ENCODE results near the gene NUTF2.
A peak's percentile ranks its signal among the peaks of the same experiment; 100 is the strongest.
"Not testable (repeated sequence)": the region's sequence is repeated elsewhere in the genome, so short reads cannot be mapped to it uniquely, and the experiment has no call there.

Gene NUTF2

GRCh38 chr16:67846320-67847063 is at the start of gene NUTF2:
TSS of gene NUTF2 (plus strand) at chr16:67846933. CDS start at chr16:67865131, 18,198 bp downstream.
- DNase-seq (ENCODE audit: low spot score) = peak; percentile 93

DNA sequence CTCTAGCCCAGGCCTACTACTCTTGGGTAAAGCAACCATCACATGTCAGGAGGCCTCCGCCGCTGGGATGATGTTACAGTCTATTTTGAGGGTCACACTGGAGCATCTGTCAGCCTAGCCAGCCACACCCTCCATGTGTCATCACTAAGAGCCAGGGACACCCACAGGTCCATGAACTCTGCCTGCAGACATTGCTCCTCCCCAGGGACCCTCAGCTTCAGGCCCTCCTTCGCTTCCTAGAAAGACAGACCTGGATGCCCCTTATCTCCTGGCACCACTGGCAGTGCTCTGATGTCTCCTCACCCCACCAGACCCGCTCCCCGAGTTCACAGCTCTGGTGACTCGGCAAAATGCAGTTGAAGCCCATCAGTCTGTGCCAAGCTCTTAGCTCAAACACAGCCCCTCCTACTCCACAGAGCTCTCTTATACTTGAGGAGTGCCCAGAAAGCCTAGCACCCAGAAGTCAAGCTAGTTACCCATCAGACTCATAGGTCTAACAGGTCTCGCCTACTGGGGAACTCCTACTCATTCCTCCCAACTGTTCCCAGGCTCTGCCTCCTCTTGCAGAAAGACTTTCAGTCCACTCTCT is 46.3 kb upstream of the NUTF2 start:
- DNase-seq (ENCODE audit: low spot score) = peak; percentile 54

GRCh38 chr16:67801241-67801640 is 45.5 kb upstream of the NUTF2 start:
- no peak for DNase-seq (ENCODE audit: low spot score)

DNA sequence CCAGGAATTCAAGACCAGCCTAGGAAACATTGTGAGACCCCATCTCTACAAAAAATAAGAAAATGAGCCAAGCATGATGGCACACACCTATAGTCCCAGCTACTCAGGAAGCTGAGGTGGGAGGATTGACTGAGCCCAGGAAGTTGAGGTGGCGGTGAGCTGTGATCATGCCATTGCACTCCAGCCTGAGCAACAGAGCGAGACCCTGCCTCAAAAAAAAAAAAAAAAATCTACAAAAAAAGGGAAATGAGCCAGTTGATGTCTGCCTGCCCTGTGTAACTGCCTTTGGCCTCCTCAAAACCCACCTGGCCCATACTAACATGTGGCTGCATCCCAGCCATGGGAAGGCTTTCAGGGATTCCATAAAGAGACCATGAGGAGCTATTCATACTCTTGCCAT is 44.9 kb upstream of the NUTF2 start:
- no peak for DNase-seq (ENCODE audit: low spot score)

- no peak for DNase-seq (ENCODE audit: low spot score)
Observed at GRCh38 chr16:67803894-67804293, 42.8 kb upstream of the NUTF2 start.

DNA sequence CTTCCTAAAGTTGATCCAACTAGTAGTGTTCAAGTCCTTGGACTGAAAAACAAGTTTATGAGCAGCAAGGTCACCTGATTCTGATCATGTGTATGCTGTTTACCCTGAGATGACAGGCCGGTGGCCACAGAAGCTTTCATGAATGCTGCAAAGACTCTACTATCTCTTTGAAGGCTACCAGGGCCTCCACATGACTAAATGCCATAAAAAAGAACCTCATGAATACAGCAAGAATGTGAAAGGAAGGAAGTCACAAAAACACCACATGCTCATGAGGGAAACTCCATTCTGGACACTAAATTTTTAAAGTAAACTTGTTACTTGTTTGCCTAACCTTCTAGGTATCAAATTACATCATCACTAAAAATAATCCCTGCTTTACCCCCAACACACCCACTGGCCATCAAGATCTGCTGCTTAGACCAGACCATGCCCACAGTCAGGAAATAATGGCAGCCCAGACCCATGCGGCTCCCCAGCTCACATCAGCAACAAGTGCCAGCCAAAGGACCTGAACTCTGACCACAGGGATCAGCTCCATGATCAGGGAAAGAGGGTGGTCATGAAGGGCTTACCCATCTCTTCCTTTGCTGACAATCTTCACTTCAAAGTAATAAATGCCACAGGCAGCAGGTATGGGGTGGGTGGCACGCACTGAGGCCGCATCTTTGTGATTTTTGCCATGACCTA is 41.7 kb upstream of the NUTF2 start:
- DNase-seq (ENCODE audit: low spot score) = no peak

DNA sequence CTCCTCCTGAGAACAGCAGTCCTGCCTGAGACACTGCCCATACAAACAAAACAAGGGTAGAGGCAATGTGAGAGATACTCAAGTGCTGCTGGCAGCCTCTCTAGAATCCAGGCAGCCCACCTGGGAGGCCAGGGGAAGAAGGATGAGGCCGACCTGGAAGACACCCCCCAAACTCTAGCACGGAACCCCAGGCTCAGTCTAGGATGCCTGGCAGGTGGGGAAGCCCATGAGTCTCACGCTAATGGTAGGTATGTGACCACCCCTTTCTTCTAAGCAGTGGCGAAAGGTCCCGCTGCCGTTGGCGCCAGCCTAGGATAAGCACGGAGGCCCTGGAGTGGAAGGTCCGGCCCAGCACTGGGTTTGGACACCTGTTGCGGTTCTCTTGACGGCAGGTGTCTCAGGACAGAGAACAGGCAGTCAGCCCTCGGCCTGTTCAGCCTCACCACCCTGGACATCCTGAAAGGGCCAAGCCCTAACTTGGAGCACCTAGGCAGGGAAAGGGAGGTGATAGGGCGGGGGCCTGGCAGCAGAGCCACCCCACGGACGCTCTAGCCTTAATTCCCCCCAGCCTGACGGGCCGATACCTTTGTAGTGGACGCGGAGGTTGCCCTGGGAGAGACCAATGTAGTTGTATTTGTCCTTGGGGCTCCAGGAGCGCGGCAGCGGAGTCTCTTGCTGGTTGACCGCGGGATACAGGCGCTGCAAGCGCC is 40.9 kb upstream of the NUTF2 start:
- peak; percentile 25 for DNase-seq (ENCODE audit: low spot score)

DNA sequence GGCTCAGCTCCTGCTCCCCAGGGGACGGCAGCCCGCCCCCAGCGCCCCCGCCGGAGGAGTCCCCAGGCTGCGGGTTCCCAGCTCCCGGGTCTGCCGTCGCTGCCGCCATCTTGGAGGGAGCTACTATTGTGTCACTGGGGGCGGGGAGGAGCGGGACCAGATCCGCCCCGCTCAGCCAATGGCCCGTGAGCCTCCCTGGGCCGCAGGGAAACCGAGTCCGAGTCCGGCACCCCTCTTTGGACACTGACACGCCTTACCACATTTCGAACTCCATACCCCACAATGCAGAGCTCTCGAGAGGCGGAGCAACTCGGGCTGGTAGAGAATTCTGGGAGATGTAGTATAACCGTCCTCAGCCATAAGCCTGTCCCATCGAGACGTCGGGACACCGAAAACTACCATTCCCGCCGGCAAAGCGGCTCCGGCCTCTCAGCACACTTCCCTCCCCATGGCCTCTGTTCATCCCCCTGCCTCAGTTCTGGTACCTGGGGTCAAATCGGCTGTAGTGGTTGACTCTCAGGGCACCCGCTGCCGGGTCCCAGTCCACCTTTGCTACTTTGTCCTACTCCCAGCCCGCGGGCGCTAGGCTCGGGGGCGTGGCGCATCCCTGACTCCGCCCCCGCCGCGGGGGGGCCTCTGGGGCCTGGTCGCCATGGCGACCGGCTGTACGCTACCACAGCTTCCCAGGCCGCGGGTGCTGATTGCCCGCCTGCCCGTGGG is 40.1 kb upstream of the NUTF2 start, which contains the start of the genes RANBP10 and TSNAXIP1:
RANBP10 (minus strand) TSS at position 133 of the 720 bp plus-strand sequence; CDS start at position 109, 24 bp downstream.
TSNAXIP1 (plus strand) TSS at position 462 of the 720 bp plus-strand sequence. CDS start 261 bp downstream, outside the sequence.
- DNase-seq (ENCODE audit: low spot score) = peak; percentile 98

GRCh38 chr16:67807148-67807682 is 39.5 kb upstream of the NUTF2 start:
- DNase-seq (ENCODE audit: low spot score) = no peak

- no peak for DNase-seq (ENCODE audit: low spot score)
Observed at GRCh38 chr16:67811899-67812298, 34.8 kb upstream of the NUTF2 start.

- no peak for DNase-seq (ENCODE audit: low spot score)
Observed at GRCh38 chr16:67814567-67814966, 32.2 kb upstream of the NUTF2 start.

GRCh38 chr16:67820608-67821259 is 26.0 kb upstream of the NUTF2 start:
- DNase-seq (ENCODE audit: low spot score) = no peak

DNA sequence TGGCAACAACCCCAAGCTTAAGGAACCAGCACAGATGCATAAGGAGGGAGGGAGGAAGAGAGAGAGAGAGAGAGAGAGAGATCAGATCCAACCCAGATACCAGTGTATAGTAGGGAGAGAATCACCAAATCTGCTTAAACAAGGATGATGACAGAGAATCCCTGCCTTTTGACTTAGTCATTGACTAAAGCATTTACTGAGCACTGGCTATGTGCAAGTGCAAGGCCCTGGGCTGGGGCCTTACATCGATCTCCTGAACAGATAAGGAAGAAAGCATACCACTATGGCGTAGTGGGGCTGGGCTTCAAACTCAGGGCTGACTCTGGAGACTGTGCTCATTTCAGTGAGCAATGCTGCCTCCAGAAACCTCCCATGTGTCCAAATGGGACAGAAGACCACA is 24.2 kb upstream of the NUTF2 start:
- peak; percentile 37 for DNase-seq (ENCODE audit: low spot score)

GRCh38 chr16:67825119-67825518 is 21.6 kb upstream of the NUTF2 start:
- DNase-seq (ENCODE audit: low spot score) = no peak

GRCh38 chr16:67825906-67826305 is 20.8 kb upstream of the NUTF2 start:
- no peak for DNase-seq (ENCODE audit: low spot score)

- no peak for DNase-seq (ENCODE audit: low spot score)
Observed at GRCh38 chr16:67828651-67829050, 18.1 kb upstream of the NUTF2 start.

DNA sequence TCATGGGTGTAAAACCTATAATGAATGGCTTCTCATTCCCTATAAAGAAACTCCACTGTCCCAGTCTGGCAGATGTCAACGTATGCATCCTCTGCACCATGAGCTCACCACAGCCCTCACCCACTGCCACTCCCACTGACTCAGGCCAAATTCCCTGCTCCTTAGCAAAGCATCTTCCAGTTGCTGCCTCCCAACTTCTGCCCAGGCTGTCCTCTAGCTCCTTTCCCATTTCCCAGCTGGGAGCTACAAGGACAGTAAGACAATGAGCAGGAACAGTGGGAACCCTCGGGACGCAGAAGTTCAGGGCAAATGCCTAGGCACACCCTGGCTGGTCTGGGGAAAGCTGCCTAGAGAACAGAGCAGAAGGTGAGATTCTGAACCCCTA is 13.7 kb upstream of the NUTF2 start:
- DNase-seq (ENCODE audit: low spot score) = peak; percentile 89

- peak; percentile 97 for DNase-seq (ENCODE audit: low spot score)
Observed at GRCh38 chr16:67833415-67834241, 13.1 kb upstream of the NUTF2 start.

DNA sequence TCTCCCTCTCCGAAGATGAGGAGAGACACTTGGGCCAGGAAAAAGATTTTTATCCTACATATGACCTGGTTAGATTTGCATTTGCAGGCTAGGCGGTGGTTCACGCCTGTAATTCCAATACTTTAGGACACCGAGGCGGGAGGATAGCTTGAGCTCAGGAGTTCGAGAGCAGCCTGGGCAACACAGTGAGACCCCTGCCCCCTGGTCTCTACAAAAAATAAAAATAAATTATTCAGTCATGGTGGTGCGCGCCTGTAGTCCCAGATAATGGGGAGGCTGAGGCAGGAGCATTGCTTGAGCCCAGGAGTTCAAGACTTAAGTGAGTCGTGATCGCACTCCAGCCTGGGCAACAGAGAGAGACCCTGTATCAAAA is 12.5 kb upstream of the NUTF2 start:
- no peak for DNase-seq (ENCODE audit: low spot score)

DNA sequence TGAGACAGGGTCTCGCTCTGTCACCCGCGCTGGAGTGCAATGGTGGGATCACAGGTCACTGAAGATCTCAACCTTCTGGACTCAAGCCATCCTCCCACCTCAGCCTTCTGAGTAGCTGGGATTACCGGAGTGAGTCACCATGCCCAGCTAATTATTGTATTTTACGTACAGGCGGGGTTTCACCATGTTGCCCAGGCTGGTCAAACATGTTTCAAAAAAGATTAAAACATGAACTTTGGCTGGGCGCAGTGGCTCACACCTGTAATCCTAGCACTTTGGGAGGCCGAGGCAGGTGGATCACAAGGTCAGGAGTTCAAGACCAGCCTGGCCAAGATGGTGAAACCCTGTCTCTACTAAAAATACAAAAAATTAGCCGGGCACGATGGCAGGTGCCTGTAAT is 9.5 kb upstream of the NUTF2 start:
- not testable (repeated sequence) for DNase-seq (ENCODE audit: low spot score)

Measured in AG20443 (cell line).